Upper lobe of right lung (tissue), 1 donor: ENCODE results near the gene TIAM1. TPM values are rescaled to one million over a fixed set of nuclear protein-coding genes. Genes with fewer than 3 reads are reported as not detected.

ENCODE experiments used
- ATAC-seq: fragments of 200-7000 bp; cut with Tn5 transposase; one replicate; pipeline ENCODE4 v1.9.1; 2020; ENCODE audit warnings: mild to moderate bottlenecking, moderate library complexity
- DNase-seq: peaks from one replicate; pipeline ENCODE4 v3.0.0-alpha.2; 2020
- H3K27ac ChIP-seq: fragments of 200-600 bp; one replicate; pipeline ENCODE4 v1.8.0; 2022
- H3K27me3 ChIP-seq: fragments of 200-600 bp; one replicate; pipeline ENCODE4 v1.8.0; 2022; ENCODE audit warnings: mild to moderate bottlenecking
- H3K36me3 ChIP-seq: fragments of 200-600 bp; one replicate; pipeline ENCODE4 v1.8.0; 2022
- H3K4me1 ChIP-seq: fragments of 200-600 bp; one replicate; pipeline ENCODE4 v1.8.0; 2022
- H3K4me3 ChIP-seq: fragments of 200-600 bp; one replicate; pipeline ENCODE4 v1.8.0; 2022; ENCODE audit warnings: mild to moderate bottlenecking
- H3K9me3 ChIP-seq: fragments of 200-600 bp; one replicate; pipeline ENCODE4 v1.8.0; 2022
- intact Hi-C: fragments of 100-400 bp; cut with DNase I; formaldehyde crosslinking; loops from one replicate; pipeline ENCODE4 v1.11.0; 2022
- total RNA-seq: library from RNA; stranded (reverse); fragmentation: NEBNext Ultra II Directional; extraction: Animal tissue kit (Norgen Biotek cat#: 25700); gene quantifications from one replicate; pipeline ENCODE4 v1.2.1, GENCODE V29; 2021
- TF ChIP-seq, protein P1 (sequence below): fragments of 200-600 bp; IDR thresholded peaks from one replicate; pipeline ENCODE4 v1.8.0; 2022; ENCODE audit warnings: antibody characterized with exemption
- donor health status: DM: no; HTN: yes; CAD: no; lungs with severe emphysema.

TIAM1 gene
- total RNA-seq, 1 donor from 2014 or later = 27.3 TPM

DNA sequence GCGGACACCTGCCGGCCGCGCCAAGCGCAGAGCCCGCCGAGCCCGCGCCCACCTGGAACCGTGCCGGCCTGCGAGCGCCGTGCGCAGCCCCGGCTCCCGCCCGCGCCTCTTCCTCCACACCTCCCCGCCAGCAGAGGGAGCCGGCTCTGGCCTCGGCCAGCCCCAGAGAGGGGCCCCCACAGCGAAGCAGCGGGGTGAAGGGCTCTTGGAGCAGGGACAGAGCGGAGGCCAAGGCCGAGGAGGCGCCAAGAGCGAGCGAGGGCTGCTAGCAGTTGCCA, 255.6 kb downstream of the TIAM1 start:
- ATAC-seq (peak; percentile 42), DNase-seq (no peak)
- Histone ChIP-seq H3K27me3 (no peaks in the 10 kb centered on the region), H3K36me3 (no peaks in the 10 kb centered on the region), H3K9me3 (no peaks in the 10 kb centered on the region), H3K4me3 (no peak overlapping the region), H3K4me1 (no peaks in the 10 kb centered on the region), H3K27ac (no peak overlapping the region)
- TF ChIP-seq, protein P1, sequence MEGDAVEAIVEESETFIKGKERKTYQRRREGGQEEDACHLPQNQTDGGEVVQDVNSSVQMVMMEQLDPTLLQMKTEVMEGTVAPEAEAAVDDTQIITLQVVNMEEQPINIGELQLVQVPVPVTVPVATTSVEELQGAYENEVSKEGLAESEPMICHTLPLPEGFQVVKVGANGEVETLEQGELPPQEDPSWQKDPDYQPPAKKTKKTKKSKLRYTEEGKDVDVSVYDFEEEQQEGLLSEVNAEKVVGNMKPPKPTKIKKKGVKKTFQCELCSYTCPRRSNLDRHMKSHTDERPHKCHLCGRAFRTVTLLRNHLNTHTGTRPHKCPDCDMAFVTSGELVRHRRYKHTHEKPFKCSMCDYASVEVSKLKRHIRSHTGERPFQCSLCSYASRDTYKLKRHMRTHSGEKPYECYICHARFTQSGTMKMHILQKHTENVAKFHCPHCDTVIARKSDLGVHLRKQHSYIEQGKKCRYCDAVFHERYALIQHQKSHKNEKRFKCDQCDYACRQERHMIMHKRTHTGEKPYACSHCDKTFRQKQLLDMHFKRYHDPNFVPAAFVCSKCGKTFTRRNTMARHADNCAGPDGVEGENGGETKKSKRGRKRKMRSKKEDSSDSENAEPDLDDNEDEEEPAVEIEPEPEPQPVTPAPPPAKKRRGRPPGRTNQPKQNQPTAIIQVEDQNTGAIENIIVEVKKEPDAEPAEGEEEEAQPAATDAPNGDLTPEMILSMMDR = no peak
- intact Hi-C loops = no loop called here

DNA sequence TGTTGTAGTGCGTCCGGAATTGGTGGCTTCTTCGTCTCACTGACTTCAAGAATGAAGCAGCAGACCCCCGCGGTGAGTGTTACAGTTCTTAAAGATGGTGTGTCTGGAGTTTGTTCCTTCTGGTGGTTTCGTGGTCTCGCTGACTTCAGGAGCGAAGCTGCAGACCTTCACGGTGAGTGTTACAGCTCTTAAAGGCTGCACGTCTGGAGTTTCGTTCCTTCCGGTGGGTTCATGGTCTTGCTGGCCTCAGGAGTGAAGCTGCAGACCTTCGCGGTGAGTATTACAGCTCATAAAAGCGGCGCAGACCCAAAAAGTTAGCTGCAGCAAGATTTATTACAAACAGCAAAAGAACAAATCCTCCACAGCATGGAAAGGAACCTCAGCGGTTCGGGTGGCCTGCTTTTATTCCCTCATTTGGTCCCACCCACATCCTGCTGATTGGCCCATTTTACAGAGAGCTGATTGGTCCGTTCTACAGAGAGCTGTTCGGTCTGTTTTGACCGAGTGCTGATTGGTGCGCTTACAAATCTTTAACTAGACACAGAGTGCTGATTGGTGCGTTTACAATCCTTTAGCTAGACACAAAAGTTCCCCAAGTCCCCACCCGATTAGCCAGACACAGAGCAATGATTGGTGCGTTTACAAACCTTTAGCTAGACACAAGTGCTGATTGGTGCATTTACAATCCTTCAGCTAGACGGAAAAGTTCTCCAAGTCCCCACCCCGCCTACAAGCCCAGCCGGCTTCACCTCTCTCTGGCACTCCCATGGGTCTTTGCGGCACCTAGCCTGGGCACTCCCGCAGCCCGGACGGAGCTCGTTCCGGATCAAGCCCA, 256.2 kb downstream of the TIAM1 start:
- Histone ChIP-seq H3K36me3 (no peaks in the 10 kb centered on the region), H3K9me3 (no peaks in the 10 kb centered on the region)
- intact Hi-C loops = no loop called here

DNA sequence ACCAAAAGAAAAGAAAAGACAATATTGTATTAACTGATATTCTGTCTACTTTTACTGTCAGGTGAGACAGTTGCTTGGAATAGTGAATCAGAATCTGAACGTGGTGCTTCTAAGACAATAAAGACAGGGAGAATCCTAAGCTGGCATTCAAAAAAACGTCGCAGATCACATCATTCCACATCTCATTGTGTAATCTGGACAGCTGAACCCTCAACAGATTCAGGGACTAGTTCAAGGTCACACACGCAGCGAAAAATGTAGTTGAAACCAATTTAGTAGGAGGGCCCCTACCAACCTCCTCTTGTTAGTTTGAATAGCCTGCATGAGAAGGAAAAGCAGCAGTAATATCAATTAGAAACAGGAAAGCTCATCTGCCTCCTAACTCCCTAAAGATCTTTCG, 259.4 kb downstream of the TIAM1 start:
- Histone ChIP-seq H3K4me3 (no peak overlapping the region), H3K36me3 (no peaks in the 10 kb centered on the region), H3K27ac (no peak overlapping the region), H3K4me1 (no peaks in the 10 kb centered on the region), H3K27me3 (no peaks in the 10 kb centered on the region), H3K9me3 (no peaks in the 10 kb centered on the region)
- DNase-seq = no peak
- TF ChIP-seq, protein P1 = no peak
- intact Hi-C loops = no loop called here
- no peak for ATAC-seq

More for the DNA sequence above, 256.2 kb downstream of the TIAM1 start:
- no peaks in the 10 kb centered on the region for H3K4me1 ChIP-seq
- H3K4me3 ChIP-seq = no peak overlapping the region
- TF ChIP-seq, protein P1 = no peak
- H3K27me3 ChIP-seq = no peaks in the 10 kb centered on the region
- DNase-seq (no peak), ATAC-seq (no peak)
- H3K27ac ChIP-seq = no peak overlapping the region

DNA sequence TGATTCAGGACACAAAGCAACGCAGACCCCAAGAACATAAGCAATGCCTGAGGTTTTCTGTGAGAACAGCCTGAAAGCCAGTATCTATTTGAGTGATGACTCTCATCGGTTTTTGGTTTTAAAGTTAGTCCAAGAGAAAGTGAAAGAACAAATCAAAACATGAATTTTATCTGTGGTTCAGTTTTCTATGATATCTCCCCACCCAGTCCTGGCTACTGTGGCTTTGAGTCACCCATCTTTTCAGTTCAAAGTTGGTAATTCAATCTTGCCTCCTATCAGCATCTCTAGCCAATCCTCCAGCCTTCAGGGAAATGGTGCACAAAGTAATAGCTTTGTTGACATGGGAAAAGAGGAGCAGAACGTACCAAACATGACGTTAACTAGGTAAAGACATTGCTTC, 265.3 kb downstream of the TIAM1 start:
- ATAC-seq = no peak
- no peak for DNase-seq
- H3K4me3 ChIP-seq = no peak overlapping the region
- TF ChIP-seq, protein P1 = no peak
- H3K4me1 ChIP-seq = no peaks in the 10 kb centered on the region
- no peaks in the 10 kb centered on the region for H3K36me3 ChIP-seq
- no peaks in the 10 kb centered on the region for H3K9me3 ChIP-seq
- H3K27ac ChIP-seq = no peak overlapping the region
- intact Hi-C loops = no loop called here
- H3K27me3 ChIP-seq = no peaks in the 10 kb centered on the region

DNA sequence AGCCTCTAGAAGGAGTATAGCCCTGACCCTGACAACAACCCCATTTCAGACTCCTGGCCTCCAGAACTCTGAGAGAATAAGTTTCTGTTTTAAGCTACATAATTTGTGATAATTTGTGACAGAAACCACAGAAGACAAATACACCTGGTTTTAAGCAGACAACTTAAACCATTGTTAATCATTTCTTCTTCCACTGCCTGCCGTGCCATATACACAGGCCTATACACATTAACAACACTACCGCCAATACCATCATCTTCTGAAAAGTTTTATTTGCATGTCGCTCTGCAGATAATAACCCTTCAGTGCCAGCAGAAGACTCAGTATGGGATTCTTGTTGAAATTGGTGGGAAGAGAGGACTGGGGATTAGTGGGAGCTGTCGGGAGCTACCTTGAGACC, 265.8 kb downstream of the TIAM1 start:
- H3K9me3 ChIP-seq = no peaks in the 10 kb centered on the region
- TF ChIP-seq, protein P1 = no peak
- no peak overlapping the region for H3K27ac ChIP-seq
- H3K4me1 ChIP-seq = no peaks in the 10 kb centered on the region
- H3K4me3 ChIP-seq = no peak overlapping the region
- no peaks in the 10 kb centered on the region for H3K36me3 ChIP-seq
- DNase-seq (no peak), ATAC-seq (no peak)
- H3K27me3 ChIP-seq = no peaks in the 10 kb centered on the region
- intact Hi-C loops = no loop called here

DNA sequence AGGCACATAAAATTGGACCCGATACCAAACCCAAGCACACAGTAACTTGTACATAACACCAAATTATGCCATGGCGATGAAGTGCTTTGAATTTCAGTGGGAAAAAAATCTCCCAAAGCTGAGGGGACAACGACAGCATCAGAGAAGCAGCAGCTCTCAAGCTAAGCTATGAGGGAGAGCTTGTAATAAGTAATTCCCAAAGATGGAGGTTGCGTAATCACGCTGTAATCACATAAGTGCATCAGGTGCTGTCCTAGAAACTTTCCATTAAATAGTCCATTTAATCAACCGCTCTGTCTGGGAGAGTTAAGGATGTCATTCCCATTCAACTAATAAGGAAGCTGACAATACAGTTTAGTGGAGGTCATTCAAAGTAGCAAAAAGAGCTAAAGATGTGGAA, 268.2 kb downstream of the TIAM1 start:
- Histone ChIP-seq H3K9me3 (no peaks in the 10 kb centered on the region), H3K4me1 (no peaks in the 10 kb centered on the region), H3K27me3 (no peaks in the 10 kb centered on the region), H3K4me3 (no peak overlapping the region), H3K27ac (no peak overlapping the region), H3K36me3 (no peaks in the 10 kb centered on the region)
- DNase-seq (no peak), ATAC-seq (no peak)
- TF ChIP-seq, protein P1 = no peak
- intact Hi-C loops = no loop called here
